MCF 10A (cell line): Measurements from ENCODE around the gene SCN9A. TPM values are rescaled to one million over a fixed set of nuclear protein-coding genes. Genes with fewer than 3 reads are reported as not detected.

Experiments
- BruUV-seq: library from RNA; stranded (reverse); fragments of 400-500 nt; replicated peaks from 2 replicates; lab custom pipeline; 2021; lab: Mats Ljungman, UMichigan
- CTCF ChIA-PET: fragments of 300-600 bp; sonication (Branson Sonifier 250); formaldehyde crosslinking; extraction: SDS; loops from one replicate; lab custom pipeline; 2021; ENCODE audit warnings: antibody characterized with exemption, inconsistent platforms; lab: Yijun Ruan, JAX
- POLR2A ChIA-PET: fragments of 300-600, 350-650 bp; sonication (Branson Sonifier 250); formaldehyde crosslinking; extraction: SDS; loops from one replicate; lab custom pipeline; 2020; ENCODE audit warnings: antibody characterized with exemption, inconsistent platforms; lab: Yijun Ruan, JAX
- DNase-seq: peaks from one replicate; pipeline ENCODE4 v3.0.0-alpha.2; 2018; ENCODE audit not compliant: unreplicated experiment
- H3K27ac Mint-ChIP-seq: one replicate; pipeline ENCODE4 v1.8.0; 2022; ENCODE audit warnings: mild to moderate bottlenecking, low read depth, mixed read lengths; ENCODE audit not compliant: unreplicated experiment
- H3K27me3 Mint-ChIP-seq: one replicate; pipeline ENCODE4 v1.8.0; 2022; ENCODE audit warnings: mixed read lengths; ENCODE audit not compliant: insufficient read depth, unreplicated experiment
- H3K36me3 Mint-ChIP-seq: one replicate; pipeline ENCODE4 v1.8.0; 2022; ENCODE audit warnings: mild to moderate bottlenecking, moderate library complexity, mixed read lengths; ENCODE audit not compliant: insufficient read depth, unreplicated experiment
- H3K4me1 Mint-ChIP-seq: one replicate; pipeline ENCODE4 v1.8.0; 2022; ENCODE audit warnings: mixed read lengths; ENCODE audit not compliant: insufficient read depth, unreplicated experiment
- H3K4me3 Mint-ChIP-seq: one replicate; pipeline ENCODE4 v1.8.0; 2022; ENCODE audit warnings: mild to moderate bottlenecking, moderate library complexity, mixed read lengths; ENCODE audit not compliant: unreplicated experiment
- H3K9me3 Mint-ChIP-seq: one replicate; pipeline ENCODE4 v1.8.0; 2022; ENCODE audit warnings: mixed read lengths; ENCODE audit not compliant: unreplicated experiment
- intact Hi-C: fragments of 100-400 bp; cut with micrococcal nuclease; formaldehyde crosslinking; loops from 2 replicates; pipeline ENCODE4 v1.14.1; 2022
- total RNA-seq: library from RNA; stranded (reverse); gene quantifications from 2 replicates; pipeline ENCODE4 v1.2.3, GENCODE V29; 2022
- TF ChIP-seq, protein P1 (sequence below): fragments of 200-600 bp; IDR thresholded peaks from one replicate; pipeline ENCODE4 v1.8.0; 2022; ENCODE audit warnings: antibody characterized with exemption, mild to moderate bottlenecking; ENCODE audit not compliant: unreplicated experiment

SCN9A gene
- total RNA-seq, 1 experiment from 2014 or later = 1.3 TPM

DNA sequence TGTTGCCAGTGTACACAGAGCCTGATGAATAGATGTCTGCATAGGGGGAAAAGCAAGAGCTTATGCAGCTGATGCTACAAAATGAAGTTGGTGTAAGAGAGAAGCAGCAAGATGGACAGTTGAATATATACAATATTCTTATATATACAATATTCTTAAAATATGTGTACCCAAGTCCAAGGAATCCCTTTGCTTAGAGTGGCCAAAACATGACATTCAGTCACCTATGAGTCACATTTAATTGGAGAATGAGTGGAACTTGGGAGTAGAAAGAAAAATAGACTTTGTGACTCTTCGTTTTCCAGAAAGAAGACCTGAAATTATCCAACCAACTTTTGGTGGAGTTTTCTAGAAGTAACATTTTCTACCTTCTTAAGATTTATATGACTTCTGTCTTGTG lies 81.8 kb downstream of the SCN9A start:
- TF ChIP-seq, protein P1, sequence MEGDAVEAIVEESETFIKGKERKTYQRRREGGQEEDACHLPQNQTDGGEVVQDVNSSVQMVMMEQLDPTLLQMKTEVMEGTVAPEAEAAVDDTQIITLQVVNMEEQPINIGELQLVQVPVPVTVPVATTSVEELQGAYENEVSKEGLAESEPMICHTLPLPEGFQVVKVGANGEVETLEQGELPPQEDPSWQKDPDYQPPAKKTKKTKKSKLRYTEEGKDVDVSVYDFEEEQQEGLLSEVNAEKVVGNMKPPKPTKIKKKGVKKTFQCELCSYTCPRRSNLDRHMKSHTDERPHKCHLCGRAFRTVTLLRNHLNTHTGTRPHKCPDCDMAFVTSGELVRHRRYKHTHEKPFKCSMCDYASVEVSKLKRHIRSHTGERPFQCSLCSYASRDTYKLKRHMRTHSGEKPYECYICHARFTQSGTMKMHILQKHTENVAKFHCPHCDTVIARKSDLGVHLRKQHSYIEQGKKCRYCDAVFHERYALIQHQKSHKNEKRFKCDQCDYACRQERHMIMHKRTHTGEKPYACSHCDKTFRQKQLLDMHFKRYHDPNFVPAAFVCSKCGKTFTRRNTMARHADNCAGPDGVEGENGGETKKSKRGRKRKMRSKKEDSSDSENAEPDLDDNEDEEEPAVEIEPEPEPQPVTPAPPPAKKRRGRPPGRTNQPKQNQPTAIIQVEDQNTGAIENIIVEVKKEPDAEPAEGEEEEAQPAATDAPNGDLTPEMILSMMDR = no peak
- CTCF ChIA-PET = no interaction called here
- H3K36me3 Mint-ChIP-seq = no peaks in the 10 kb centered on the region
- H3K4me1 Mint-ChIP-seq = no peaks in the 10 kb centered on the region
- H3K27ac Mint-ChIP-seq = no peak overlapping the region
- no peak overlapping the region for H3K4me3 Mint-ChIP-seq
- DNase-seq = no peak
- BruUV-seq = no TSS peak
- POLR2A ChIA-PET = no interaction called here
- H3K27me3 Mint-ChIP-seq = no peaks in the 10 kb centered on the region
- intact Hi-C loops = no loop called here
- no peaks in the 10 kb centered on the region for H3K9me3 Mint-ChIP-seq

DNA sequence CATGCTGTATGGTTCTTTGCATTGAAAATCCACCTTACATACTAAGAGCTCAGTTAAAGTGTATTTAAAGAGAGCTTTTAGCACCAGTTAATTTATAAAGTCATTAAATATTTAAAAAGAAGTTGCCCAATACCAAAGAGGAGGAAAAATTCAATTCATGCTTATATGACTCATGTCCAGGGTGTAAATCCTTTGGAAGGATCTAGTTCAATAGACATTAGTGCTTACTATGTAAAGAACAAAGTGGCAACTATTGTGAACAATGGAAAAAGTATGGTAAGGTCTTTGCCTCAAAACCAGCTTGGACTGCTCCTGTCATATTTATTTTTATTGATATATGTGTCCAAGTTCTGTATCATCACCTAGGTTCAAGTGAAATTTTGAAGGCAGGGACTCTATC lies 90.5 kb downstream of the SCN9A start:
- no peaks in the 10 kb centered on the region for H3K4me1 Mint-ChIP-seq
- no peaks in the 10 kb centered on the region for H3K9me3 Mint-ChIP-seq
- H3K4me3 Mint-ChIP-seq = no peak overlapping the region
- no peak overlapping the region for H3K27ac Mint-ChIP-seq
- DNase-seq = no peak
- intact Hi-C loops = no loop called here
- POLR2A ChIA-PET = no interaction called here
- no peaks in the 10 kb centered on the region for H3K27me3 Mint-ChIP-seq
- no peaks in the 10 kb centered on the region for H3K36me3 Mint-ChIP-seq
- CTCF ChIA-PET = no interaction called here
- TF ChIP-seq, protein P1 = no peak
- no TSS peak for BruUV-seq

DNA sequence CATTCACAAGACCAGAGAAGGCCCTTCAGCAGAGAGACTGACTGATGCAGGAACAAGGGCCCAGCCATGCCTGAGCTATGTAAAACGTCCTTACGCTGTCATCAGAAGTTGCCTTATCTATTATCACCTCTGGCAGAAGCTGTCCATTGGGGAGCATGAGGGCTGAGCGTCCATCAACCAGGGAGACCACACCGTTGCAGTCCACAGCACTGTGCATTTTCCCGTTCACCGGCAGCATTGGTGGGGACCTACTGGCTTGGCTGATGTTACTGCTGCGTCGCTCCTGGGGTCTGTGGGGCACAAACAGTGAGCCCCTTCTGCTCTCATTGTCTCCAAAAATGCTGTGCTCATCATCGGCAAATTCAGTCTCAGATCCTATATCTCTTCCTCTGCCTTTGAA lies 91.4 kb downstream of the SCN9A start:
- intact Hi-C loops = no loop called here
- H3K36me3 Mint-ChIP-seq = no peaks in the 10 kb centered on the region
- ChIA-PET POLR2A (no interaction called here), CTCF (no interaction called here)
- TF ChIP-seq, protein P1 = no peak
- H3K9me3 Mint-ChIP-seq = no peaks in the 10 kb centered on the region
- BruUV-seq = no TSS peak
- H3K4me3 Mint-ChIP-seq = no peak overlapping the region
- H3K27ac Mint-ChIP-seq = no peak overlapping the region
- no peaks in the 10 kb centered on the region for H3K27me3 Mint-ChIP-seq
- H3K4me1 Mint-ChIP-seq = no peaks in the 10 kb centered on the region
- DNase-seq = no peak

DNA sequence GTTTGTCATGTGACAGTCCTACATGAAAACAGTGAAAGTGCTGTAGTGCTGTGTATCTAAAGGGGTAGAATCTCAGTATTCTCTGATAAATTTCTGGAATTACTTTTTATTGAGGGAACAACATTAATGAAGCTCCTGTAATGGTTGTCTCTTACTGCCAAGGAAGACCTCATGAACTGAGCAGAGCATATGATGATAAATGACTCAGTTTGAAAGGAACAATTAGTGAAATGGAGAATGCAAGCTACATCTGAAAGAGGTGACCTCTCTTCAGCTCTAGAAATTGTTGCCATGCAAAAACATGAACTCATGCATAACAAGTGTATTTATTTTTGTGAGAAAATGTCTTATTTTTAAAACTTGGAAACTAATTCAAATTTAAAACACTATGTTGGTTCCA lies 93.6 kb downstream of the SCN9A start:
- CTCF ChIA-PET = no interaction called here
- Mint-ChIP-seq H3K27me3 (no peaks in the 10 kb centered on the region), H3K4me3 (no peak overlapping the region), H3K36me3 (no peaks in the 10 kb centered on the region), H3K4me1 (no peaks in the 10 kb centered on the region), H3K9me3 (no peaks in the 10 kb centered on the region), H3K27ac (no peak overlapping the region)
- TF ChIP-seq, protein P1 = no peak
- intact Hi-C loops = no loop called here
- no peak for DNase-seq
- POLR2A ChIA-PET = no interaction called here
- BruUV-seq = no TSS peak
